Bronchial epithelial cell (primary cell): Measurements from ENCODE around the gene PCK1. TPM values are rescaled to one million over a fixed set of nuclear protein-coding genes. Genes with fewer than 3 reads are reported as not detected.

Experiments
- DNase-seq: peaks from one replicate; pipeline ENCODE4 v3.0.0-alpha.2; 2010; ENCODE audit warnings: low read depth
- FAIRE-seq: peaks from 2 replicates; lab custom pipeline; 2011; peaks lifted over from hg19 to GRCh38; lab: Jason Lieb, UNC
- H3K27me3 ChIP-seq: 2 replicates; pipeline ENCODE4 v1.5.1; 2011; ENCODE audit warnings: low read length; ENCODE audit not compliant: control insufficient read depth, insufficient read depth
- H3K36me3 ChIP-seq: 2 replicates; pipeline ENCODE4 v1.5.1; 2011; ENCODE audit warnings: low read length; ENCODE audit not compliant: control insufficient read depth, insufficient read depth
- H3K4me3 ChIP-seq: 2 replicates; pipeline ENCODE4 v1.5.1; 2011; ENCODE audit warnings: mild to moderate bottlenecking, low read depth, low read length, control low read depth
- total RNA-seq: library from RNA; depleted of rRNA; stranded (reverse); fragments of >200 nt; gene quantifications from 2 replicates; pipeline ENCODE4 v1.2.1, GENCODE V29; 2014
- TF ChIP-seq, protein P1 (sequence below): IDR thresholded peaks from 2 replicates; pipeline ENCODE4 v1.5.1; 2011; ENCODE audit warnings: mild to moderate bottlenecking, moderate library complexity, low read length, control low read depth, inconsistent platforms; ENCODE audit not compliant: insufficient read depth, severe bottlenecking

PCK1 gene
- total RNA-seq, 1 donor from 2014 or later, result not detected

DNA sequence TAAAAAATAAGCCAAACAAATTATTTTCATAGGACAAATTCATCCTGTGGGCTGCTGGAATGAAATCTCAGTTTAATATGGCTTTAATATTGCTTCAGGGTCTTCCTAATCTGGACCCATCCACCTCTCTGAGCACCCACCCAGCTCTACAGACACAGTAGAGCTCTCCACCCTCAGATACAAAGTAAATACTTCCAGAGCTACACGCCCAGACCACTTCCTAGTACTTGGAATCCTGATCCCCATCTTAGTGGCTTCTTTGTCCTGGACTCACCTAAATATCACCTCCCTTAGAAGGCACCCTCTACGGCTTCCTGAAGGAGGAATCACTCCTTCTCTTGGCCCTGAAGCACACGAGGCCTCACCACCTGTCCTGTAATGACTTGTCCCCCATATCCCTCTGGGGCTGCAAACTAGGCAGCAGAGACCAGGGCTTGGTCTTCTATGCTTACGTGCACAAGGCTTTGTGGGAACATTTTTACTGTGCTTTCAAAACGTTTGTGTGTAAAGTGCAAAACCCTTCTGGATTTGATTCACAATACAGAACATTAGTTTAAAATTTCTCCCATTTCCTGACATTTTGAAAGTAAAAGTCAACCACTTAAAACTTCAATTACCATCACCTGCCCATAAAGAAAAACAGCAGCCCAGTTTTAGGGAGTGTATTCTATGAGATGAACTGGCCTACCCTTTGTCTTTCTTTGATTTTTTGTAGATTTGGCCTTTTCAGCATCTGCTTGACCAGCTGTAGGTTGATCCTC, 38.4 kb upstream of the PCK1 start:
- TF ChIP-seq, protein P1, sequence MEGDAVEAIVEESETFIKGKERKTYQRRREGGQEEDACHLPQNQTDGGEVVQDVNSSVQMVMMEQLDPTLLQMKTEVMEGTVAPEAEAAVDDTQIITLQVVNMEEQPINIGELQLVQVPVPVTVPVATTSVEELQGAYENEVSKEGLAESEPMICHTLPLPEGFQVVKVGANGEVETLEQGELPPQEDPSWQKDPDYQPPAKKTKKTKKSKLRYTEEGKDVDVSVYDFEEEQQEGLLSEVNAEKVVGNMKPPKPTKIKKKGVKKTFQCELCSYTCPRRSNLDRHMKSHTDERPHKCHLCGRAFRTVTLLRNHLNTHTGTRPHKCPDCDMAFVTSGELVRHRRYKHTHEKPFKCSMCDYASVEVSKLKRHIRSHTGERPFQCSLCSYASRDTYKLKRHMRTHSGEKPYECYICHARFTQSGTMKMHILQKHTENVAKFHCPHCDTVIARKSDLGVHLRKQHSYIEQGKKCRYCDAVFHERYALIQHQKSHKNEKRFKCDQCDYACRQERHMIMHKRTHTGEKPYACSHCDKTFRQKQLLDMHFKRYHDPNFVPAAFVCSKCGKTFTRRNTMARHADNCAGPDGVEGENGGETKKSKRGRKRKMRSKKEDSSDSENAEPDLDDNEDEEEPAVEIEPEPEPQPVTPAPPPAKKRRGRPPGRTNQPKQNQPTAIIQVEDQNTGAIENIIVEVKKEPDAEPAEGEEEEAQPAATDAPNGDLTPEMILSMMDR, result no peak
- FAIRE-seq (no peak), DNase-seq (no peak)
- Histone ChIP-seq H3K4me3 (no peak overlapping the region), H3K36me3 (no peaks in the 10 kb centered on the region), H3K27me3 (peaks cover 5% of the 10 kb centered on the region)

DNA sequence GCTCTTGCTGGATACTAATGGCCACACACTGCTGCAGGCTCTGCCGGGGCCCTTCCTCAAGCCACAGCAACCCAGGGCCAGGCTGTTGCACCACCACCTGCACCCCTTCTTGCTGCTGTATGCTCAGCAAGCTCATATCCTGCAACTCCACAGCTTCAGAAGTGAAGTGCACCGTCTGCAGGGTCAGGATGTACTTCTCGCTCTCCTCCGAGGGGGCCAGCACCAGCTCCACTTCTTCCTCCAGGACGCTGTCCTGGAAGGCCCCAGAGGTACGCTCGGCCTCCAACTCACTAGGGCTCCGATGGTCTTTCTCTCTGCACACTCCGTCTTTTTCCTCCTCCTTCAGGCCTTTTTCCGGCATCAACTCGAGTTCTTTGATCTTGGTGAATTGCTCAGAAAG, 37.1 kb upstream of the PCK1 start:
- FAIRE-seq (no peak), DNase-seq (no peak)
- Histone ChIP-seq H3K36me3 (no peaks in the 10 kb centered on the region), H3K27me3 (peaks cover 5% of the 10 kb centered on the region), H3K4me3 (no peak overlapping the region)
- TF ChIP-seq, protein P1, result no peak

DNA sequence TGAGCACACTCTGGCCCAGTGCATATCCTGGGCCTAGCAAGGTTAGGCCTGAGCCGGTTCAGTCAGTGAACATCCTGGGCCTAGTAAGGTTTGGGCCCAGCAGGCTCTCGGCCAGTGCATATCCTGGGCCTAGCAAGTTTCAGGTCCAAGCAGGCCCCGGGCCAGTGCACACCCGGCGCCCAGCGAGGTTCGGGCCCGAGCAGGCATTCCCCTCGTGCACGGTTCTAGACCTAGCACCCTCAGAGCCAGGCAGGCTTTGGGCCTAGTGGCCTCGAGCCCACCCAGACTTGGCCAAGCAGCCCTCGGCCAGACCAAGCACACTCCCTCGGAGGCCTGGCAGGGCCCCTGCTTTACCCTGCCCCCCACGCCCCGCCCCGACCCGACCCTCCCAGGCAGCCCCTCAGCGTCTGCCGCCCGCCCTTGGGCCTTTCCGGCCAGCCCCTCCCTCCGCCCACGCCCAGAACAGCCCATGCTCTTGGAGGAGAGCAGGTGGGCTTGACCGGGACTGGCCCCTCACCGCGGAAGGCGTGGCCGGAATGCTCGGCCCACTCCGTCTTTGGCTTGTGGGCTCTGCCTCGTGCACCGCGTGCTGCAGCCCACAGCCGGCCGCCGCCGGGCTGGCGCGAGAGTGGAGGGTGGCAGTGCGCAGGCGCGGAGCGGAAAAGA, 36.3 kb upstream of the PCK1 start, which contains the start of gene CTCFL:
CTCFL (minus strand) TSS at position 630 of the 666 bp plus-strand sequence. CDS start 935 bp downstream, outside the sequence.
- no peak for FAIRE-seq
- TF ChIP-seq, protein P1, result no peak
- no peak for DNase-seq

DNA sequence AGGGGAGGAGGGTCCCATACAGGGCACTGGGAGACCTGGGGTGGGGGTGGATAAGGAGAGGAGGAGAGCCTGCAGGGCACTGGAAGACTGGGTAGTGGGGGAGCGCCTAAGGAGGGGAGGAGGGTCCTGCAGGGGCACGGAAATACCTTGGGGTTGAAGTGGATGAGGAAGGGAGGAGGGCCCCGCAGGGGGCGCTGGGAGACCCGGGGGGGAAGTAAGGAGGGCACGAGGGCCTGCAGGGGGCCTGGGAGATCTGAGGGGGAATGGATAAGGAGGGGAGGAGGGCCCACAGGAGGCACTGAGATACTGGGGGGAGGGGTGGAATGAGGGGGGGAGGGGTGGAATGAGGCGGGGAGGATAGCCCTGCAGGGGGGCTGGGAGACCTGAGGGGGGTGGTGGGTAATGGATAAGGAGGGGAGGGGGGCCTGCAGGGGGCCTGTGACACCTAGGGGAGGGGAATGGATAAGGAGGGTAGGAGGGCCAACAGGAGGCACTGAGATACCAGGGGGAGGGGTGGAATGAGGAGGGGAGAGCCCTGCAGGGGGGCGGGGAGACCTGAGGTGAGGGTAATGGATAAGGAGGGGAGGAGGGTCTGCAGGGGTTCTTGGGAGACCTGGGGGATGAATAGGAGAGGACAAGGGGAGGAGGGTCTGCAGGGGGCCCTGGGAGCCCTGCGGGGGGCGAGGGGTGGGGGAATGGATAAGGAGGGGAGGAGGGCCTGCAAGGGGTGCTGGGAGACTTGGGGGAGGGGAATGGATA, 35.4 kb upstream of the PCK1 start:
- no peak overlapping the region for H3K4me3 ChIP-seq
- no peak for FAIRE-seq
- H3K36me3 ChIP-seq, result no peaks in the 10 kb centered on the region
- TF ChIP-seq, protein P1, result no peak
- peaks cover 7% of the 10 kb centered on the region for H3K27me3 ChIP-seq
- DNase-seq, result no peak

More for the DNA sequence above, 36.3 kb upstream of the PCK1 start, which contains the start of gene CTCFL:
- H3K4me3 ChIP-seq, result no peak within 1 kb of the TSS
- H3K27me3 ChIP-seq, result peaks cover 5% of the 10 kb centered on the region
- H3K36me3 ChIP-seq, result no peaks in the 10 kb centered on the region

DNA sequence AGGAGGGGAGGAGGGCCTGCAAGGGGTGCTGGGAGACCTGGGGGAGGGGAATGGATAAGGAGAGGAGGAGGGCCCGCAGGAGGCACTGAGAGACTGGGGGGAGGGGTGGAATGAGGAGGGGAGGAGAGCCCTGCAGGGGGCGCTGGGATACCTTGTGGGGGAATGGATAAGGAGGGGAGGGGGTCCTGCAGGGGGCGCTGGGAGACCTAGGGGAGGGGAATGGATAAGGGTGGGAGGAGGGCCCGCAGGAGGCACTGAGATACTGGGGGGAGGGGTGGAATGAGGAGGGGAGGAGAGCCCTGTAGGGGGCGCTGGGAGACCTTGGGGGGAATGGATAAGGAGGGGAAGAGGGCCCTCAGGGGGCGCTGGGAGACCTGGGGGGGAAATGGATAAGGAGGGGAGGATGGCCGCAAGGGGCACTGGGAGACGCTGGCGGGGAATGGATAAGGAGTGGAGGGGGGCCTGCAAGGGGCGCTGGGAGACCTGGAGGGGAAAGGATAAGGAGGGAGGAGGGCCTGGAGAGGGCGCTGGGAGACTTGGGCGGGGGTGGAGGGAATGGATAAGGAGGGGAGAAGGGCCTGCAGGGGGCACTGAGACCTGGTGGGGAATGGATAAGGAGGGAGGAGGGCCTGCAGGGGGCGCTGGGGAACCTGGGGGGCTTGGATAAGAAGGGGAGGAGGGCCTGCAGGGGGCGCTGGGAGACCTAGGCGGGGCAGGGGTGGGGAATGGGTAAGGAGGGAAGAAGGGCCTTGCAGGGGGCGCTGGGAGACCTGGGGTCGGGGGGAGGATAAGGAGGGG, 34.6 kb upstream of the PCK1 start:
- peaks cover 7% of the 10 kb centered on the region for H3K27me3 ChIP-seq
- FAIRE-seq, result no peak
- no peak overlapping the region for H3K4me3 ChIP-seq
- TF ChIP-seq, protein P1, result no peak
- no peaks in the 10 kb centered on the region for H3K36me3 ChIP-seq
- DNase-seq, result no peak
